WERI-Rb-1 (cell line): ENCODE measurements around the gene HMBS.

ENCODE experiments used
- DNase-seq: peaks from one replicate; pipeline ENCODE4 v3.0.0-alpha.2; 2020
- H3K27ac ChIP-seq: fragments of 250-450 bp; sonication (Bioruptor Pico); 2 replicates; pipeline ENCODE4 v1.5.1; 2020; ENCODE audit warnings: mild to moderate bottlenecking, moderate library complexity
- H3K27me3 ChIP-seq: fragments of 250-450 bp; sonication (Bioruptor Pico); 2 replicates; pipeline ENCODE4 v1.5.1; 2021; ENCODE audit warnings: mild to moderate bottlenecking, low read depth, moderate library complexity; ENCODE audit not compliant: insufficient read depth, severe bottlenecking
- H3K36me3 ChIP-seq: fragments of 250-450 bp; sonication (Bioruptor Pico); 2 replicates; pipeline ENCODE4 v1.5.1; 2020; ENCODE audit warnings: mild to moderate bottlenecking, moderate library complexity
- H3K4me3 ChIP-seq: 2 replicates; pipeline ENCODE4 v1.5.1; 2011; ENCODE audit warnings: low read depth, mild to moderate bottlenecking, control low read depth, low read length
- H3K9me3 ChIP-seq: fragments of 250-450 bp; sonication (Bioruptor Pico); 2 replicates; pipeline ENCODE4 v1.5.1; 2021; ENCODE audit warnings: mild to moderate bottlenecking, moderate library complexity; ENCODE audit not compliant: severe bottlenecking
- TF ChIP-seq, protein P1 (sequence below): IDR thresholded peaks from 2 replicates; pipeline ENCODE4 v1.5.1; 2011; ENCODE audit warnings: low read depth, mild to moderate bottlenecking, control low read depth, inconsistent platforms, low read length

The HMBS gene

DNA sequence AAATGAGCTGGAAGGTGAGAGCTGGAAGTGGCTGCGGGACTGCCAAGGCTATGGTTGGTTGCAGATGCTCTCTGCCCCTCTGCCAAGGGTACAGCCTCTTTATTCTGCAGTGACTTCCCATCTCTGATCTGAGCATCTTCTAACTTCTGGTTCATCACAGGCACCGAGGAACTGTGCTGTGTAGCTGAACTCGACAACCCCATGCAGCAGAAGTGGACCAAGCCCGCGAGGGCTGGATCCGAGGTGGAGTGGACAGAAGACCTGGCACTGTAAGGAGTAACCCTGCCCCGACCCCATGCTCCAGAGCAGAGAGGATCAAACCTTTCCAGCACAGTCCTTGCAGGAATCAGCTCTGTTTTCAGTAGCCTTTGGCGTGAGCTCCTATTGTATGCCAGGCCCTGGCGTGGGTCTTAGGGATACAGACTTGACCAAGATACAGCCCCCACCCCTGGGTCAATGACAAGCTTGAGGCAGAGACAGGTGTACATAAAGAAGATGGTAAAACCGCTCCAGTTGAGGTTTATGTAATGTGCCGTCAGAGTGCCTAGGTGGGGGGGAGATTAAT, 26.8 kb downstream of the HMBS start:
- TF ChIP-seq, protein P1, sequence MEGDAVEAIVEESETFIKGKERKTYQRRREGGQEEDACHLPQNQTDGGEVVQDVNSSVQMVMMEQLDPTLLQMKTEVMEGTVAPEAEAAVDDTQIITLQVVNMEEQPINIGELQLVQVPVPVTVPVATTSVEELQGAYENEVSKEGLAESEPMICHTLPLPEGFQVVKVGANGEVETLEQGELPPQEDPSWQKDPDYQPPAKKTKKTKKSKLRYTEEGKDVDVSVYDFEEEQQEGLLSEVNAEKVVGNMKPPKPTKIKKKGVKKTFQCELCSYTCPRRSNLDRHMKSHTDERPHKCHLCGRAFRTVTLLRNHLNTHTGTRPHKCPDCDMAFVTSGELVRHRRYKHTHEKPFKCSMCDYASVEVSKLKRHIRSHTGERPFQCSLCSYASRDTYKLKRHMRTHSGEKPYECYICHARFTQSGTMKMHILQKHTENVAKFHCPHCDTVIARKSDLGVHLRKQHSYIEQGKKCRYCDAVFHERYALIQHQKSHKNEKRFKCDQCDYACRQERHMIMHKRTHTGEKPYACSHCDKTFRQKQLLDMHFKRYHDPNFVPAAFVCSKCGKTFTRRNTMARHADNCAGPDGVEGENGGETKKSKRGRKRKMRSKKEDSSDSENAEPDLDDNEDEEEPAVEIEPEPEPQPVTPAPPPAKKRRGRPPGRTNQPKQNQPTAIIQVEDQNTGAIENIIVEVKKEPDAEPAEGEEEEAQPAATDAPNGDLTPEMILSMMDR = no peak
- no peak overlapping the region for H3K4me3 ChIP-seq
- H3K9me3 ChIP-seq = no peaks in the 10 kb centered on the region
- DNase-seq = no peak
- H3K27ac ChIP-seq = no peak overlapping the region
- H3K27me3 ChIP-seq = no peaks in the 10 kb centered on the region
- peaks cover 23% of the 10 kb centered on the region for H3K36me3 ChIP-seq

- Histone ChIP-seq H3K9me3 (no peaks in the 10 kb centered on the region), H3K27ac (no peak overlapping the region), H3K4me3 (no peak overlapping the region), H3K36me3 (peaks cover 23% of the 10 kb centered on the region), H3K27me3 (no peaks in the 10 kb centered on the region)
- TF ChIP-seq, protein P1 = no peak
- no peak for DNase-seq
Observed at GRCh38 chr11:119112314-119113020, 27.8 kb downstream of the HMBS start.

DNA sequence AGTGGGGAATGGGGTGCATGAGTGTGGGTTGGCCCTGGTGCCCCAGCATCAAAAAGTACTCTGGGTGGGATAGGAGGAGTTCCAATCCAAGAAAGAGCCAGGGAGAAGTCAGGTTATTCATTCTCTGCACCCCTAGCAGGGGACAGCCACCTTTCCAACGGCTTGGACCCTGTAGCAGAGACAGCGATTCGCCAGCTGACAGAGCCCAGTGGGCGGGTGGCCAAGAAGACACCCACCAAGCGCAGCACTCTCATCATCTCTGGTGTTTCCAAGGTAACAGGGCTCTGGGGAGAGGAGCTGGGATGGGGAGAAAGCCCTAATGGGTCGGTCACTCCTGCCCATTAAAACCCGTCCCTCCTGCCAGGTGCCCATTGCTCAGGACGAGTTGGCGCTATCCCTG, 29.0 kb downstream of the HMBS start:
- TF ChIP-seq, protein P1 = no peak
- no peak overlapping the region for H3K4me3 ChIP-seq
- H3K9me3 ChIP-seq = no peaks in the 10 kb centered on the region
- H3K27me3 ChIP-seq = no peaks in the 10 kb centered on the region
- DNase-seq = no peak
- peaks cover 26% of the 10 kb centered on the region for H3K36me3 ChIP-seq
- H3K27ac ChIP-seq = no peak overlapping the region

DNA sequence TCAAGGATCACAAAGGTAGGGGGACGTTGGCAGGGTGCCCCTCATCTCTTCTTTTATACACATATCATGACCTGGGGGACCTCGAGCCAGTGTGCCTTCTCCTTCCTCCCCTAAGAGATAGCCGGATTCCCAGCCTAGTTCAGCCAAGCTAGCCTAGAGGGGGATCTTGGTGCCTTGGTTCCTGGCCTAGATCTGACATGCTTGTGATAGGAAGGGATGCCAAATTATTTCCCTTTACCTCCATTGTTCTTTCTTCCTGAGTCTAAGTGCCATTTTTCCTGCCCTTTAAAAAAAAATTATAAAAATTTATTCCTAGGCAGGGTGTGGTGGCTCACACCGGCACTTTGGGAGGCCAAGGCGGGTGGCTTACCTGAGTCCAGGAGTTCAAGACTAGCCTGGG, 29.7 kb downstream of the HMBS start:
- H3K27ac ChIP-seq = no peak overlapping the region
- TF ChIP-seq, protein P1 = no peak
- H3K4me3 ChIP-seq = no peak overlapping the region
- DNase-seq = no peak
- H3K27me3 ChIP-seq = no peaks in the 10 kb centered on the region
- H3K9me3 ChIP-seq = no peaks in the 10 kb centered on the region
- peaks cover 26% of the 10 kb centered on the region for H3K36me3 ChIP-seq

GRCh38 chr11:119115484-119116234, 31.0 kb downstream of the HMBS start:
- TF ChIP-seq, protein P1 = no peak
- H3K4me3 ChIP-seq = no peak overlapping the region
- H3K27ac ChIP-seq = no peak overlapping the region
- no peaks in the 10 kb centered on the region for H3K9me3 ChIP-seq
- no peak for DNase-seq
- peaks cover 22% of the 10 kb centered on the region for H3K36me3 ChIP-seq
- no peaks in the 10 kb centered on the region for H3K27me3 ChIP-seq
